ENCODE results near the gene TRMT2A. TPM values are rescaled to one million over a fixed set of nuclear protein-coding genes. Genes with fewer than 3 reads are reported as not detected.

The TRMT2A gene
- total RNA-seq, 1 experiment from 2014 or later: 14.7 TPM

DNA sequence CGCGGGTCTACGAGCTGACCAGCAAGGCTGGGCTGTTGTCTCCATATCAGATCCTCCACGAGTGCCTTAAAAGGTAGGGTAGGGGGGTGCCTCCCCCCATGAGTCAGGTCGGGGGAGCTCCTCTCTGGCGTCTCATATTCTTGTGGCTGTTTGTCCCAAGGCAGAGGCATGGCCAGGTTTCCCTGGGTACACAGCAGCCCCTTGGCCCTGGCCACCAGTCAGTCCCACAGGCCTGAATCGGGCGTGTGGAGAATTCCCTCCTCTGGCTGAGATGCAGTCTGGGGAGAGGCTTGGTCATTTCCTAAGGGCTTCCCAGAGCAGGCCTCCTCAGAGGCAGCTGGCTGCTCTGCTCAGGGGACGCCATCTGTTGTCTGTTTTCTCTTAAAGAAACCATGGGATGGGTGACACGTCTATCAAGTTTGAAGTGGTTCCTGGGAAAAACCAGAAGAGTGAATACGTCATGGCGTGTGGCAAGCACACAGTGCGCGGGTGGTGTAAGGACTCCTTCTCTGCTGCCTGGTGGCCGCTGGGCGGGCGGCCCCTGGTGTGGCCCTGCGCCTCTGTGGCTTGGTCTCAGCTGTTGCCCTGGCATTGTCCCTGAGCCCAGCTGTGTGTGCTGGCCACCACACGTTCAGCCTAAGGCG lies 10.7 kb downstream of the TRMT2A start:
- no peak for DNase-seq (ENCODE audit: low read depth)

DNA sequence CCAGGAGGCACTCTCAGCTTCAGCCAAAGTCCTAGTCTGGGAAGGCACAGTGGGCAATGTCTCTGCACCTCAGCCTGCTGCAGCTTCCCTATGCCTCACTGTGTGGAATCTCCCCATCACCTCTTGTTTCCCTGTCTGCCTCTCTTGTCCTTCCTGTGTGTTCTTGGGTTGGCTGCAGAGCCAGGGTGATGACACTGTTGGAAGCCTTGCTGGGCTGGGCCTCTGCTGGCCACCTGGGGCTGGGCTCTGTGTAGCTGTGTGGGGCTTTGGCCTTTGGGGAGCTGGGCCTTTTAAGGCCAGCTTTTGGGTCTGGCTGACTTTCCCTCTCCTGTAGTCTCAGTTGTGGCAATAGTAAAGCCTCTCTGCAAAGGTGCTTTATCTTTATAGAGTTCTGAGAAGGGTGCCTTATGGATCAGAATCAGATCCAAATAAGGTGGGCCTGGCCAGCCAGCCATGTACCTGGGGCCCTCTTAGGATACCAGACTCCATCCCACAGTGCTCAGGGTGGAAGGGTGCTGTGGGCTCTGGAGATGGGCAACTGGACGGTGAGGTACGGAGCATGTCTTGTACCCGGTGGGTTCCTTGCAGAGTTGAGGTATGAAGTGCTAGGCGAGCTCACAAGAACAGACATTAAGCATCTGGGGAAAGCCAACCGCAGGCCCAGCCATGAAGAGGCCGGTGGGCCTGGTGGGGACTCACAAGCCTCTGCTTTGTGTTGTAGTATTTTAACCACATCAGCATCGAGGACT lies 11.4 kb downstream of the TRMT2A start:
- no peak for DNase-seq (ENCODE audit: low read depth)

DNA sequence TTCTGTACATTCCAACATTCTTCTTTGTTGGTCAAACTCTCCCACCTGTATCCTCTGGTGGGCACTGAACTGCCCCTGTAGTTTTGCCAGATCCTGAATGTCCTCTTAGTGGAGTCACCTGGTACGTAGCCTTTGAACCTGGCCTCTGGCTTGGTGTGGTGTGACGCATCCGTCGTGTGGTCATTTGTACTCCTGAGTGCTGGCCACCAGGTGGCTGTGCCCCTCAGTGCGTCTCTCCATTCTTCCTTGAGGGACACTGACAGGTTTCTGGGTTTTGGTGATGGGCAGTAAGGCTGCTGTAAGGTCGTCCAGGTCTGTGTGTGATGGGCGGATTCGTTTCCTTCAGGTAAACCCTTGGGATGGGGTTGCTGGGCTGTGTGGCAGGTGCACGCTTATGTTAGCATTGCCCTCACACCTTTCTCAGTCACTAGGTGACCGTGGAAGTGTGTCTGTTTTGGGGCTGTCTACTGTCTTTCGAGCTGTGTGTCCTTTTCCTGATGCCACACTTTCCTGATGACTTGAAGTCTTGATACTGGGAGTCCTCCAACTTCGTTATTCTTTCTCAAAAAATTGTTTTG lies 14.7 kb downstream of the TRMT2A start:
- DNase-seq (ENCODE audit: low read depth): no peak

DNA sequence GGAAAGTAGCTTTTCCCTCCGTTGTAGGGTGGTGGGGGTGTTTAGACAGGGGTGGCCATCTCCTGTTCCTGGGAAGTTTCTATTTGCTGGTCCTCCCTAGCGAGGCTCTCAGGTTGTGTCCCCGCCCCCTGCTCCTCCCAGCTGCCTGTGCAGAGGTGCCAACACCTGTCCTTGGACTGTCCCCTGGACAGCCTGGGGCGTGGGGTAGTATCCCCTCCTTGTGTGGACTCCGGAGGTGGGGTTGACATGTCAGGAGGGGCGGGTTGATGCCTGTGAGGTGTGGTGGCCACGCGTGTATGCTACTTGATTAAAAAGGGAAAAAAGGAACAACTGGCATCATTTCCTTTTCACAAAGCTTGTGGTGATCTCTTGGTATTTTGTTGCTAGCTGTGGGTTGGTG lies 15.4 kb downstream of the TRMT2A start:
- DNase-seq (ENCODE audit: low read depth): no peak

DNA sequence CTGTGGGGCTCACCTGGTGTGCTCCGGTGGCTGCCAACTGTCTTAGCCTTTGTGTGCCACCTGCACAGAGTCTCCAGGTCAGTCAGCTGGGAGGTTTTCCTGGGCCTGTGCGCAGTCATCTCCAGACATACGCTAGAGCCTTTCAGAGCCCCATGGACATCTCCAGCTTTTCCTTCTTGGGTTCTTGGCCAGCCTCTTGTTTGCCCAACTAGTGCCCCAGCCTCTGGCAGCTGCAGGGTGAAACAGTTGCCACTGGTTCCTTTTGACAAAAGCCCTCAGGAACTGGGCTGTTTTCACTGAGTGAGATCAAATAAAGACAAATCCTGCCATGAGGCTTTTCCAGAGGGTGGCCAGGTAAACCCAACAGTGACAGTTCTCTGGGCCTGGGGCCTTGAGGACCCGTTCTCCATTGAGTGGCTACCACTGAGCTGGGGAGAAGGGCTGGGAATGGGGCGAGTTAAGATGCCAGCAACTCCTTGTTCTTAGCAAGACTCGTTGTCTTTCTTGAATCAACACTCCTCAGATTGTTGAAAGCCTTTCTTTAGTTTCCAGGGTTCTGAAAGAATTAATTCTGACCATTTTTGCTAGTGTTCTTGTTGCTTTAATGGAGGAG lies 17.8 kb downstream of the TRMT2A start:
- no peak for DNase-seq (ENCODE audit: low read depth)

DNA sequence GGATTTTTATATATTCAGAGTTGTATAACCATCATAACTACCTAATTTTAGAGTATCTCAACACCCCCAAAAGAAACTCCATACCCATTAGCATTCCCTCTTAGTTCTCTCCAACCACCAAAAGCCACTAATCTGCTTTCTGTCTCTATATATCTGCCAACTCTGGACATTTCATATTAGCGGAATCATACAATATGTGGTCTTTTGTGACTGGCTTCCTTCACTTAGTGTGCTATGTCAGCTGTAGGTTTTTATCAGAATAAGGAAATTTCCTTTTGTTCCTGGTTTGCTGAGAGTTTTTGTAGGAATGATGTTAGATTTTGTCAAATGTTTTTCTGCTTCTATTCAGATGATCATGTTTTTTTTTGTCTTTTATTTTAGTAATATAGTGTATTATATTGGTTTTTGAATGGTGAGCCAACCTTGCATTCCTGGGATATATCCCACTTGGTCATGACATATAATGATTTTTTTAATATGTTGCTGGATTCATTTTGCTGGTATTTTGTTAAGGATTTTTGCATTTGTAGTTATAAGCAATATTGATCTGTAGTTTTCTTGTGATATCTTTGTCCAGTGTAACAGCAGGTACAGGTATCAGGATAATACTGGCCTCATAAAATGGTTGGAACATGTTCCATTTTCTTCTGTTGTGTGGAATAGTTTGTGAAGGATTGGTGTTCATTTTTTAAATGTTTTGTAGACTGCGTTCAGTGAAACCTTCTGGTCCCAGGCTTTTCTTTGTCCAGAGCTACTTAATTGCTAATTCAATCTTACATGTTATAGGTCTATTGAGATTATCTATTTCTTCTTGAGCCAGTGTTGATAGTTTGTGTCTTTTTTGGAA lies 20.2 kb downstream of the TRMT2A start:
- DNase-seq (ENCODE audit: low read depth): no peak

DNA sequence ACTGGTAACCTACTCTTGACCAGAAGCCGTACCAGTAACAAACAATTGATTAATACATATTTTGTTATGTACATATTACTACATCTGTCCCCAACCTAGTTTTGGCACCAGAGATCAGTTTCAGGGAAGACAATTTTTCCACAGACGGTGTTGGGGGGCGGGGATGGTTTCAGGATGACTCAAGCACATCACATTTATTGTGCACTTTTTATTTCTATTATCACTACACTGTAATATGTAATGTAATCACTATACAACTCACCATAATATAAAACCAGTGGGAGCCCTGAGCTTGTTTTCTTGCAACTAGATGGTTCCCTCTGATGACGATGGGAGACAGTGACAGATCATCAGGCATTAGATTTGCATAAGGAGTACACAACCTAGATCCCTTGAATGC lies 21.5 kb downstream of the TRMT2A start:
- no peak for DNase-seq (ENCODE audit: low read depth)

DNA sequence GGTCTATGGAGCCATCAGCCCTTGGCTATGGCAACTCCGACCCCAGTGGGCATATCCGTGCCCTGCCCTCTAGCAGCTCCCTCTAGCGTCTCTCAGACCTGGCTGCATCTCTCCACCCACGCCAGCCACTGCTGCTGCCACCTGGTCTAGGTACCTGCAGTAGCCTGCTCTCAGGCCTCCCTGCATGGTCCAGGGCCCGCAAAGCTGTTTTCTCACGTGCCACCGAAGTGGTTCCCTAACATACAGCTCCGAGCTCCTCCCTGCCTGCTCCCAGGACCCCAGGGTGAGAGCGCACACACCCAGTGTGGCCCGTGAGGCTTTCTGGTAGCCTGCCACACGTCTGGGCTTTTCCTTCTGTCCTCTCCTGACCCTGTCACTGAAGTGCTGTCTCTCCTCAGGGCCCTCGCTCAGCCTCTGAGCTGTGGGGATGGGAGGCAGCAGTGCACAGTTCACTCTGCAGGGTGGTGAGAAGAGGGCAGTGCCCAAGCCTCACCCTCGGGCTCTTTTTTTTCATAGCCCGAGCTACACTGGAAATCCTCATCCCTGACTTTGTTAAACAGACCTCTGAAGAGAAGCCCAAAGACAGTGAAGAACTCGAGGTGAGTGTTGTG lies 22.7 kb downstream of the TRMT2A start:
- DNase-seq (ENCODE audit: low read depth): no peak

DNA sequence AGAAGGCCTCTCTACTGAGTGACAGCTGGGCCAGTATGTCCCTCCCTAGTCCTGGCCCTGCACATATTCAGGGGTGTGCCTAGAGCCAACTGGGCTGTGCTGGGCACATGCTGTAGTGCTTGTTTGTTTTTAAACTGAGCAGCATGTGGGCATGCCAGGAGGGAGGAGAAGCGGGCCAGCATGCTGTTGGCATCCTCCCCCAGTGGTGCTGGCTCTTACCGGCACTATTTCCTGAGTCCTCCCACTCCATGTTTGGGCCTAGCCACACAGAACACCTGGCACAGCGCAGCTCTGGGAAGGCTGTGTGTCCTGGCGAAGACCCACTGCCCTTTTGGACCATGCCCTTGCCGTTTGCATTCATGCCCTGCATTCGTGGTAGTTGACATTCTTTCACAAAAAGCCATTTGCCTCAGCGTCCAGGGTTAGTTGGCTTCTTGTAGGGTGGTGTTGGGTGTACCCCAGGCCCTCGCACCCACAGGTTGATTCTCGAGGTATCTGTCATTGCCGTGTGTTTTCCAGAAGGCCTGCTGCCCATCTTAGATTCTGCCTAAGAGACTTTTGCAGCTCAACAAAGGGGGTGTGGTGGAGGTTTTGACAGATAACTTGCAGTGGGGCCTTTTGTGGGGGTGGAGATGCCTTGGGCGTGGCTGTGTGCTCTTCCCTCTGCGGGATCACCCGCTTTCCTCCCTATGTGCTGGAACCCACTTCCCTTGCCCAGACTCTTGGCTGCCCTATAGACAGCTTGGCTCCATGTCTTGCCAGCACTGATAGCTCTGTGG lies 23.4 kb downstream of the TRMT2A start:
- DNase-seq (ENCODE audit: low read depth): no peak

DNA sequence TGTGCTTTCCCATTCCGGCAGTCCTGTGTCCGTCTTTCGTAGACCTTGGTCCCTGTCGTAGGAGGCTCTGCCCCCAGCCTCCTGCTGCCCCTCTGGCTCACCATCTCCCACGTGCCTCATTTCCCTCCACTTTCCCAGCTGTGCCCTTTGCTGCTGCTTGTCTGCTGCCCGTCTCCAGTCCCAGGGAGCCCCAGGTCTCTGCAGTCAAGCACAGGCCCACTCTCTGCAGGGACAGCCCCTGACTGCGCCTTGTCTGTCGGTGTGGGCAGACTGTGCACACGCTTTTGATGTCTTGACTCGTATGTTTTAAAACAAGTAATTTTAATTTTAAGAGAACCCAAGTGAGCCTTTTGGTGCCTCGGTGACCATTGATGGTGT lies 24.6 kb downstream of the TRMT2A start:
- no peak for DNase-seq (ENCODE audit: low read depth)

DNA sequence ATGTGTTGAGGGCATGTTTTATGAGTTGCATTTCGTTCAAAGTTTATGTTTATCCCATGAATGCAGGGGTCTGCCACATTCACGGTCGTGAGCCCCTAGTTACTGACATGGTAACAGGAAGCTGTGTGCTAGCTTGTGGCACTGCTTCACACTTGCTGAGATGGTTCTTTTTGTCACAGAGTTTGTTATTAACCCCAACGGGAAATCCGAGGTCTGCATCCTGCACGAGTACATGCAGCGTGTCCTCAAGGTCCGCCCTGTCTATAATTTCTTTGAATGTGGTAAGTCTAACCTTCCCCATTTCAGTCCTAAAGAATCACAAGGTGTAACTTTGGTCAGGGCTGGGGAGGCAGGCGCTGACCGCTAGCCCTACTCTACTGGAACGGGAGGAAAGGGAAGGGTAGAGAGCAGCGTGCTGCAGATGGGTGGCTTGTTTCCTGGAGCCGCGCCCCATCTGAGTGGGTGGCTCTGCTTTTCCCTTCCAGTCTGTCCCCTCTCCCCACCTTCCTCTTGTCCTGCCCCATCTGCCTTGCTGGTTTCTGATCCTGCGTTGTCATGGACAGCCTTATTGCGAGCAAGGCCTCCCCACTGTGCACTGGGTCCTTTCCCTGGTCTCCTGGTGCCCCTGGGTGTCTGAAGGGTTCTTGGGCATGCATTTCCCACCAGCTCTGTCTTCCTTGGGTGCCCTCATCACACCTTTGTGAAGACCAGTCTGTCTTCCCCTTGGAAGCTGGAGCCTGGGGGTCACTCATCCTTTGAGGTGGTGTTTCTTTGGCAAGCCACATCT lies 25.1 kb downstream of the TRMT2A start:
- DNase-seq (ENCODE audit: low read depth): no peak

DNA sequence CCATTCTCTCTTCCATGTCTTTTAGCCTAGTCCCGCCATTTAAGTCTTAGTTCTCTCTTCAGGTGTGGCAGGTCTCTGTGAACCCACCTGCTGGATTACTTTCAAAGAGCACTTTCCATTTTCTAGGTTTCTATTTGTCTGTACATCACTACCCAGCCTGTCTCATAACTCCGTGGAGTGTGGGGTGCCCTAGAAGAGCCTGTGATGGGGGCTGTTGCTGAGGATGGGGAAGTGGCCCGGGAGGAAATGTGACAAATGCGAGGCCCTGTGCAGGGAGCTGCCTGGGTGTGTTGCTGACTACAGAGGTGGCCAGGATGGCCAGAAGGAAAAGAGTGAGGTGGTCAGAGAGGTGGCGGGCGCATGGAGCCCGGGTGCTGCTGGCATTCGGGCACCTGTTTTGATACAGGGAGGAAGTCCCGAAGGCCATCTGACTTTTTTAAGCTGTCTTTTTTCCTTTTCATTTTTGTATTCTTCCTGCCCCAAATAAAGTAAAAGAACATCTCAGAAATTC lies 26.2 kb downstream of the TRMT2A start:
- no peak for DNase-seq (ENCODE audit: low read depth)

DNA sequence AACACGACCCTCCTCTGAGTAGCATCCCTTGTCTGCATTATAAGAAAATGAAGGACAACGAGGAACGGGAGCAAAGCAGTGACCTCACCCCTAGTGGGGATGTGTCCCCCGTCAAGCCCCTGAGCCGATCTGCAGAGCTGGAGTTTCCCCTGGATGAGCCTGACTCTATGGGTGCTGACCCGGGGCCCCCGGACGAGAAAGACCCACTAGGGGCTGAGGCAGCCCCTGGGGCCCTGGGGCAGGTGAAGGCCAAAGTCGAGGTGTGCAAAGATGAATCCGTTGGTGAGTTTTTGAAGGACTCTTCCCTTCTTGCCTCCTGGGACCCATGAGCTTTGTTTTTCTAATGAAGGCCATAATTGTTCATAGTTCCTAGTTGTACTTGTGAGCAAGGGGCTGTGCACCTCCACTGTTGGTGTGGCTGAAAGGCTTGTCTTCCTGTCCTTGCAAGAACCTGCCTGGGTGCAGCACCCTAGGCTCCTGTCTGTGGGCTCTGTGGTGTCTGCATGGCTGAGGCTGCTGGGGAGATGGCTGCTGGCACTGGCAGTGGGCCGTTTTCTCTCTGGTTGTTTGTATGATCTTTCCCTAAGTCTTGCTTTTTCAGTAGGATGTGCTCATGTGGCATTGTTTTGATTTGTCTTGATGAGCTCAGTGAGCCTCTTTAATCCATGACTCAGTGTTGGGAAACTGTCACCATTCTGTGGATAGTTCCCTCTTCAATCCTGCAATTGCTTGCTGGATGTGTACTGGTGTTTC lies 26.9 kb downstream of the TRMT2A start:
- DNase-seq (ENCODE audit: low read depth): no peak

DNA sequence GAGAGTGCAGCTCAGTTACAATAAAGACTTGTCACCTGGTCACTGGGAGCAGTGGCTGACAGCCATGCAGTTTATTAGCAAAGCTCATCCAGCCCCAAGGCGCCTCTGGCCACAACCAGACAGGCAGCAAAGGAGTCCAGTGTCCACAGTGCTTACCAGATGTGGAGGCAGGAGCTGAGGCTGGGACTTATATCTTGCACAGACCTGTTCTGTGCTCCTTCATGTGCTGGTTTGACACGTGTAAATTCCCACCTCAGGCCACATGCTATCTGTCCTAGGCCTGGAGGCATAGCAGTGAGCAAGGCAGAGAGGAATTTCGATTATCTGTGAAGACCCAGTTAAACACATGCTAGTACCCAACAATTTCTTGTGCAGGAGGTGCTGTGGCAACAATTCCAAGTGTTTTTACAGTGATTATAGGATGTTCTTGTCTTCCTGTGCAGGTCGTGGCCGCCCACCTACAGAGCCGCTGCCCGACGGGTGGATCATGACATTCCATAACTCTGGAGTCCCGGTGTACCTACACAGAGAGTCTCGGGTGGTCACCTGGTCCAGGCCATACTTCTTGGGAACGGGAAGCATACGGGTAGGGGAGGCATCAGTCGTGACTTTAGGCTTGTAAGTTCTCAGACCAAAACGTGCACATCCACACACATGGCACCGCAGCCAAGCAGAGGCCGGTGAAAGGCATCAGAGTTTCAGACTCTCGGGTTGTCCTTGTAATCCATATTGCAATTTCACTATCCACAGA lies 27.6 kb downstream of the TRMT2A start:
- no peak for DNase-seq (ENCODE audit: low read depth)

DNA sequence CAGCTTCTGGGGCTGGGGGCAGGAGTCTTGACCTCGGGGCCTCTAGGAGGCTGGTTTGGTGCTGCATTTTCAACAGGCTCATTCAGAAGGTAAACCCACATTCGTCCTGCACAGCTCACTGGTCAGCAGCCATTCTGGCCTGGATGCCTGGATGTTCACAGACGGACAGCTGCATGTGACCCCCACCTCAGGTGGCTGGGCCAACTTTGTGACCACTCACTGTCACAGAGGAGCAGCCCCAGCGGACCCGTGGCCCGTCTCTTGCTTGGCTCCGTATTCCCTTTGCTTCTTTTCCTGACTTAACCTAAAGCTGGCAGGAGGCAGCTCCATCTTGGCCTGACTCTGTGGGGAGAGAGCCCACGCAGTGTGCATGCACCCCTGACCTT lies 28.8 kb downstream of the TRMT2A start:
- DNase-seq (ENCODE audit: low read depth): no peak

DNA sequence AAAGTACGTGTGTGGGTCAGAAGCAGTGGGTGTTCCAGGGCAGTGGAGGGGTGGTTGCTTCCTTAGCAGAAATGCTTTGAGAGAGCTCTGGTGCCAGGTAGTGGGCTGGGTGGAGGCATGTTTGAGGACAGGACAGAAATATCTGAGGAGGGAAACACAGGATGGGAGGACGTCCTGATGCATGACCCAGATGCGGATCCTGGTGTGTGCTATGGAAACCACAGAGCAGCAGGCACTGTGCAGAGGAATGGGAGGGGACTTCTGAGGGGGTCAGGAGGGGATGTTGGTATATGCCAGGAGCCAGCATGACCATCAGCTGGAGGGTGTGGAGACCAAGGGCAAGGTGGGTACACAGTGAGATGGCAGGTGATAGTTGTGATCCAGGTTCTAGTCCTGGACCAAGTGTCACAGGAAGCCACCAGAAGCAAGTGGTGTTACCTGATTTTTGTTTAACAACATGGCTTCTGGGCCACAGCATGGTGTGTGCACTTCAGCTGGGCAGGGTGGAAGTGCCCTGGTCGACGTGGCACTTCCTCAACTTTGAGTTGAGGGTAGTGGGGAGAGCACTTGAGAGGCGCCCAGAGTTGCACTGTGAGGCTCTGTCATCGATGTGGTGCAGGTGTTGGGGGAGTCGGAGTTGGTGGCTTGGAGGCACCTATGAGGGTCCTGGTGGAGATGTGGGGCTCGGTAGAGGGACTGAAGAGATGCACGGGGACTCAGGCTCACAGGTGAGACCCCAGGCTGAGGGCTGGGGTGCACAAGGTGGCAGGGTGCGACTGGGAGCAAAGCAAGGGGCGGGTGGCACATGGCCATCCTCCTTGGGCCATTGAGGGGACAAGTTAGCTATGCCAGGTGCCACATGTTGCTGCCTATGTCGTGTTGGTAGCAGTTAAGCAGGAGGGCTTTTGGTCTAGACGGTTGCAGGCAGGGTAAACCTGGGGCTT lies 29.4 kb downstream of the TRMT2A start:
- no peak for DNase-seq (ENCODE audit: low read depth)

DNA sequence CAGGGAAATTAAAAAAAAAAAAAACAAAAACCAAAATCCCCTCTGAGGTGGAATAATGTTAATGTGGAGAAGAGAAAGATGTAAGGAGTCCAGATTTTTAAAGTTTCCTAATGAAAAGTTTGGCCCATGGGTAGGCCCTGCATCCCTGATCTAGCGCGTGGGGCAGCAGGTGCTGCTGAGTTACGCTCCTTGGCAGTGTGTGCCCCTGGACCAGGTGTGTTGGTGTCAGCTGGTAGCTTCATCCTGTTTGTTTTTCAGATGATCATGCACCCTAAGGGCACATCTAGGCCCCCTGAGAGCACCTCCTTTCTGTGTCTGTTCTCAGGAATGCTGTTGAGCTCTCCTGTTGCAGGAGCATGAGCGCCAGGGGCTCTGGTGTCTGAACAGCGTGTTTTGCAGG lies 30.3 kb downstream of the TRMT2A start:
- no peak for DNase-seq (ENCODE audit: low read depth)

Measured in RPMI7951 (cell line).